Kidney (tissue), 14 donors: Measurements from ENCODE around the gene SPAG6. TPM values are rescaled to one million over a fixed set of nuclear protein-coding genes. Genes with fewer than 3 reads are reported as not detected.

ENCODE experiments used
- DNase-seq, 5 donors: peaks; one replicate each; pipeline ENCODE4 v3.0.0-alpha.2; 2013 to 2020
- FAIRE-seq: peaks from 2 replicates; lab custom pipeline; 2012; peaks lifted over from hg19 to GRCh38; lab: Jason Lieb, UNC
- H3K27ac ChIP-seq, 2 donors: one replicate each; pipeline ENCODE4 v1.7.0; 2013; ENCODE audit warnings: low read depth in 2 of 2, low read length in 2 of 2, inconsistent platforms in 1 of 2
- H3K27me3 ChIP-seq: one replicate; pipeline ENCODE4 v1.7.1; 2013; ENCODE audit warnings: low read length, inconsistent platforms; ENCODE audit not compliant: control insufficient read depth, insufficient read depth
- H3K36me3 ChIP-seq, 3 donors: one replicate each; pipeline versions ENCODE4 v1.7.0 to v1.7.1; 2013; ENCODE audit warnings: low read length in 3 of 3, control low read depth in 1 of 3, inconsistent platforms in 1 of 3; ENCODE audit not compliant: insufficient read depth in 3 of 3, control insufficient read depth in 2 of 3
- H3K4me1 ChIP-seq, 3 donors: one replicate each; pipeline versions ENCODE4 v1.7.0 to v1.7.1; 2013; ENCODE audit warnings: low read length in 3 of 3, inconsistent platforms in 1 of 3, low read depth in 1 of 3; ENCODE audit not compliant: control insufficient read depth in 2 of 3, insufficient read depth in 2 of 3
- H3K4me3 ChIP-seq, 3 donors: one replicate each; pipeline versions ENCODE4 v1.7.0 to v1.8.1; 2013; ENCODE audit warnings: low read length in 3 of 3, control low read depth in 1 of 3, inconsistent platforms in 1 of 3
- H3K9ac ChIP-seq, 3 donors: one replicate each; pipeline versions ENCODE4 v1.7.0 to v1.7.1; 2013; ENCODE audit warnings: low read length in 3 of 3, control low read depth in 1 of 3, inconsistent platforms in 1 of 3
- H3K9me3 ChIP-seq, 3 donors: one replicate each; pipeline versions ENCODE4 v1.7.0 to v1.7.1; 2013; ENCODE audit warnings: low read length in 3 of 3, control low read depth in 1 of 3, inconsistent platforms in 1 of 3; ENCODE audit not compliant: control insufficient read depth in 2 of 3, insufficient read depth in 1 of 3
- intact Hi-C: fragments of 100-400 bp; cut with DNase I; formaldehyde crosslinking; loops from one replicate; pipeline ENCODE4 v1.11.1; 2022
- polyA plus RNA-seq: library from polyadenylated mRNA; stranded (reverse); fragments of 350-450 nt; fragmentation: Illumina TruSeq; extraction: RNeasy Lipid Tissue Mini Kit (QIAGEN cat#74804); gene quantifications from one replicate; pipeline ENCODE4 v1.2.3, GENCODE V29; 2014; ENCODE audit warnings: low read depth, low replicate concordance; ENCODE audit not compliant: insufficient read depth
- total RNA-seq: library from RNA; stranded (reverse); fragmentation: NEBNext Ultra II Directional; extraction: Animal tissue kit (Norgen Biotek cat#: 25700); gene quantifications from one replicate; pipeline ENCODE4 v1.2.1, GENCODE V29; 2021
- TF ChIP-seq, protein P1 (sequence below): IDR thresholded peaks from 3 replicates; pipeline ENCODE4 v1.5.1; 2012; ENCODE audit warnings: mild to moderate bottlenecking, moderate library complexity, borderline replicate concordance; ENCODE audit not compliant: insufficient read depth; ENCODE audit errors: extremely low read depth
- donor health status: control.
- donor health status: control.
- donor health status: control.
- donor health status: control.
- donor health status: control.
- donor health status: DM: yes; HTN: yes; CAD: no.
- donor health status: Normal renal cell carcinoma (clear cell type).

SPAG6 gene
- total and polyA plus RNA-seq, 2 donors from 2014 or later, result 0.30 to 8.4 TPM

DNA sequence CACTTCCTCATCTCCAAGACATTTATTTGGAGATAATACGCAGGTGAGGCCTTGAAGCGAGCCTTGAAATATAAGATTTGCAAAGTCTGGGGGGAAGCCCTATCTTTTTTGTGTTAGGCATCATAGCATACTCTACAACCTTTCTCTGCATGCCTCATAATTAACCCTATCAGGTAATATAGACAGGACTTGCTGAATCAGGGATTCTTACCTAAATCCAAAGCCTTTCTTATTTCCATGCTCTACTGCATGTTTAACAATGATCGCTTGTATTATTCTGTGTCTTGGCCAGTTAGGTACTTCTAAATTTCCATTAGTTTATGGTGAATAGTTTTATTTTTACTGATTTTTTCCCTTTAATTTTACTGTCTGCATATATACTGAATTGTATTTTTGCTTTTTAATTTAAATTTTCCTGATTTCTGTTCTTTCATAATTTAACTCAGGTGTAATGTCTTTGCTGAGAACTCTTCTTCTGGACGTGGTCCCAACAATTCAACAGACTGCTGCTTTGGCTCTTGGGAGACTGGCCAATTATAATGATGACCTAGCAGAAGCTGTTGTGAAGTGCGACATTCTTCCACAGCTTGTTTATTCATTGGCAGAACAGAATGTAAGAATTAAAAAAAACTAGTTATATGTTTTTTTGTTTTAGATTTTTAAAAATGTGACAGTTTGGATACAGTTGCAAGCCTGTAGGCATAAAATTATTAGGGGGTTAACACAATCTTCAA lies 19.3 kb downstream of the SPAG6 start:
- Histone ChIP-seq H3K4me3 (no peak overlapping the region), H3K36me3 (no peaks in the 10 kb centered on the region), H3K9ac (no peak overlapping the region), H3K4me1 (no peaks in the 10 kb centered on the region), H3K9me3 (no peaks in the 10 kb centered on the region), H3K27me3 (no peaks in the 10 kb centered on the region), H3K27ac (no peak overlapping the region)
- DNase-seq (no peak), FAIRE-seq (no peak)
- TF ChIP-seq, protein P1, sequence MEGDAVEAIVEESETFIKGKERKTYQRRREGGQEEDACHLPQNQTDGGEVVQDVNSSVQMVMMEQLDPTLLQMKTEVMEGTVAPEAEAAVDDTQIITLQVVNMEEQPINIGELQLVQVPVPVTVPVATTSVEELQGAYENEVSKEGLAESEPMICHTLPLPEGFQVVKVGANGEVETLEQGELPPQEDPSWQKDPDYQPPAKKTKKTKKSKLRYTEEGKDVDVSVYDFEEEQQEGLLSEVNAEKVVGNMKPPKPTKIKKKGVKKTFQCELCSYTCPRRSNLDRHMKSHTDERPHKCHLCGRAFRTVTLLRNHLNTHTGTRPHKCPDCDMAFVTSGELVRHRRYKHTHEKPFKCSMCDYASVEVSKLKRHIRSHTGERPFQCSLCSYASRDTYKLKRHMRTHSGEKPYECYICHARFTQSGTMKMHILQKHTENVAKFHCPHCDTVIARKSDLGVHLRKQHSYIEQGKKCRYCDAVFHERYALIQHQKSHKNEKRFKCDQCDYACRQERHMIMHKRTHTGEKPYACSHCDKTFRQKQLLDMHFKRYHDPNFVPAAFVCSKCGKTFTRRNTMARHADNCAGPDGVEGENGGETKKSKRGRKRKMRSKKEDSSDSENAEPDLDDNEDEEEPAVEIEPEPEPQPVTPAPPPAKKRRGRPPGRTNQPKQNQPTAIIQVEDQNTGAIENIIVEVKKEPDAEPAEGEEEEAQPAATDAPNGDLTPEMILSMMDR, result no peak
- intact Hi-C loops, result no loop called here

DNA sequence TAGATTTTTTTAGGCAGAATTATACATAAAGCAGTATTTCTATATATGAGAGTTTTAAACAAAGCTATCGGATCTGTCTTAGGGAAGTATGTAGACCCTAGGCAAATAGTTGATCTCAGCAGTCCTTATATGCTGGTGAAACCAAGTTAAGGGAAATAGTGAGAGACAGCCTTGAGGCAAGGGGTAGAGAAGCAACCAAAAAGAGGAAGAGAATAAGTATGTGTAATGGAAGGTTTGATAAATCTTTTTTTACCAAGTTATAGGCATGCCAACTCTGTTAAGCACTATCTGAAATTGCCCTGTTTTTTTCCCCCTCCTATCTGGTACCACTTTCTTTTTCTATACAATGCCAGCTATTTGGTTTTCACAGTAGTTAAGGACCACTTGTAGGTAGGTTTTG lies 19.9 kb downstream of the SPAG6 start:
- FAIRE-seq (no peak), DNase-seq (no peak)
- H3K27ac ChIP-seq, result no peak overlapping the region
- no peaks in the 10 kb centered on the region for H3K9me3 ChIP-seq
- intact Hi-C loops, result no loop called here
- no peaks in the 10 kb centered on the region for H3K27me3 ChIP-seq
- no peaks in the 10 kb centered on the region for H3K4me1 ChIP-seq
- H3K36me3 ChIP-seq, result no peaks in the 10 kb centered on the region
- H3K9ac ChIP-seq, result no peak overlapping the region
- TF ChIP-seq, protein P1, result no peak
- H3K4me3 ChIP-seq, result no peak overlapping the region

DNA sequence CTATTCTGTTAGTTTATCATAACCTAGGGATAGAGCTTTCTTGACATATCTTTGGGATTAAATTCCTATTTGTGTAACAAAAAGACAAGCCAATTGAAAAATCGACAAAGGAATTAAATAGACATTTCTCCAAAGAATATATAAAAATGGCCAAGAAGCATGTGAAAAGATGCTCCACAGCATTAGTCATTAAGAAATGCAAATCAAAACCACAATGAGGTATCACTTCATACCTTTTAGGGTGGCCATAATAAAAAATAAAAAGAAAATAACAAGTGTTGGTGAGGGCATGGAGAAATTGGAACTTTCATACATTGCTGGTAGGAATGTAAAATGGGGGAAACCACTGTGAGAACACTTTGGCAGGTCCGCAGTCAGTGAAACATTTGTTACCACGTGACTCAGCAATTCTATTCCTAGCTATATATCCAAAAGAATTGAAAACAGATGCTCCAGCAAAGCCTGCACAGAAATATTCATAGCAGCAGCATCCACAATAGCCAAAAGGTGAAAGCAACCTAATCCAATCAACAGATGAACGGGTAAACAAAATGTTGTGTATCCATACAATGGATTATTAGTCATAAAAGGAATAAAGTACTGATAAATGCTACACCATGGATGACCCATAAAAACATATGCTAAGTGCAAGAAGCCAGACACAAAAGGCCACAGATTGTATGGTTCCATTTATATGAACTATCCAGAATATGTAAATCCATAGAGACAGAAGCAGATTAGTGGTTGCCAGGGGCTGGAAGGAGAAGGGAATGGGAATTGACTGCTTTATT lies 20.5 kb downstream of the SPAG6 start:
- H3K4me1 ChIP-seq, result no peaks in the 10 kb centered on the region
- H3K9ac ChIP-seq, result no peak overlapping the region
- H3K36me3 ChIP-seq, result no peaks in the 10 kb centered on the region
- H3K4me3 ChIP-seq, result no peak overlapping the region
- no peak overlapping the region for H3K27ac ChIP-seq
- TF ChIP-seq, protein P1, result no peak
- DNase-seq, result no peak
- no peaks in the 10 kb centered on the region for H3K27me3 ChIP-seq
- no peaks in the 10 kb centered on the region for H3K9me3 ChIP-seq
- intact Hi-C loops, result no loop called here
- FAIRE-seq, result no peak
